ENCODE measurements around the gene DCC.

DNA sequence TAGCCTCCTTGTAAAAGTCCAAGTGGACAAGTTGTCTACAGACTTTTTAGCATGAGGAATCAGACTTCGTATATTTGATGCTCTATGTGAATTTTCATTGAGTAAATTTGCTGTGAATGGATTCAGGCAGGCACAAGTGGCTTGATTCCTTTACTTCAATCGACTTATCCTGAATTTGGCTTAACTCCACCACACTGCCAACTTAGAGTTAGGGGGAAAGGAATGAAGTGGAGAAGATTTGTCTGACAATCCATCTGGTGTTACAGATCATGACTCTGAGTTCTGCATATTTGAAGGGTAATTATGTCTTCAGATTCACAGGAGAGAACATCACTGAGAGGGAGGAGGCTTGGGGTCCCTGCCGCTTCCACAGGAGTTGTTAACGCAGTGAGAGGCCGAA is 829.3 kb downstream of the DCC start:
- TF ChIP-seq, protein P1, sequence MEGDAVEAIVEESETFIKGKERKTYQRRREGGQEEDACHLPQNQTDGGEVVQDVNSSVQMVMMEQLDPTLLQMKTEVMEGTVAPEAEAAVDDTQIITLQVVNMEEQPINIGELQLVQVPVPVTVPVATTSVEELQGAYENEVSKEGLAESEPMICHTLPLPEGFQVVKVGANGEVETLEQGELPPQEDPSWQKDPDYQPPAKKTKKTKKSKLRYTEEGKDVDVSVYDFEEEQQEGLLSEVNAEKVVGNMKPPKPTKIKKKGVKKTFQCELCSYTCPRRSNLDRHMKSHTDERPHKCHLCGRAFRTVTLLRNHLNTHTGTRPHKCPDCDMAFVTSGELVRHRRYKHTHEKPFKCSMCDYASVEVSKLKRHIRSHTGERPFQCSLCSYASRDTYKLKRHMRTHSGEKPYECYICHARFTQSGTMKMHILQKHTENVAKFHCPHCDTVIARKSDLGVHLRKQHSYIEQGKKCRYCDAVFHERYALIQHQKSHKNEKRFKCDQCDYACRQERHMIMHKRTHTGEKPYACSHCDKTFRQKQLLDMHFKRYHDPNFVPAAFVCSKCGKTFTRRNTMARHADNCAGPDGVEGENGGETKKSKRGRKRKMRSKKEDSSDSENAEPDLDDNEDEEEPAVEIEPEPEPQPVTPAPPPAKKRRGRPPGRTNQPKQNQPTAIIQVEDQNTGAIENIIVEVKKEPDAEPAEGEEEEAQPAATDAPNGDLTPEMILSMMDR (IDR thresholded peaks at IDR 0.05 in 8 of 11, conservative IDR thresholded peaks at IDR 0.05 in 3 of 11): no peak
- TF ChIP-seq POLR2A (IDR thresholded peaks at IDR 0.05): no peak

Data from spleen (tissue), 7 donors.